8988T (cell line): ENCODE measurements around the gene KRTAP4-12.
"Not testable (repeated sequence)": the region's sequence is repeated elsewhere in the genome, so short reads cannot be mapped to it uniquely, and the experiment has no call there.

Experiments
- DNase-seq: peaks from one replicate; pipeline ENCODE4 v3.0.0; 2011

The KRTAP4-12 gene

DNA sequence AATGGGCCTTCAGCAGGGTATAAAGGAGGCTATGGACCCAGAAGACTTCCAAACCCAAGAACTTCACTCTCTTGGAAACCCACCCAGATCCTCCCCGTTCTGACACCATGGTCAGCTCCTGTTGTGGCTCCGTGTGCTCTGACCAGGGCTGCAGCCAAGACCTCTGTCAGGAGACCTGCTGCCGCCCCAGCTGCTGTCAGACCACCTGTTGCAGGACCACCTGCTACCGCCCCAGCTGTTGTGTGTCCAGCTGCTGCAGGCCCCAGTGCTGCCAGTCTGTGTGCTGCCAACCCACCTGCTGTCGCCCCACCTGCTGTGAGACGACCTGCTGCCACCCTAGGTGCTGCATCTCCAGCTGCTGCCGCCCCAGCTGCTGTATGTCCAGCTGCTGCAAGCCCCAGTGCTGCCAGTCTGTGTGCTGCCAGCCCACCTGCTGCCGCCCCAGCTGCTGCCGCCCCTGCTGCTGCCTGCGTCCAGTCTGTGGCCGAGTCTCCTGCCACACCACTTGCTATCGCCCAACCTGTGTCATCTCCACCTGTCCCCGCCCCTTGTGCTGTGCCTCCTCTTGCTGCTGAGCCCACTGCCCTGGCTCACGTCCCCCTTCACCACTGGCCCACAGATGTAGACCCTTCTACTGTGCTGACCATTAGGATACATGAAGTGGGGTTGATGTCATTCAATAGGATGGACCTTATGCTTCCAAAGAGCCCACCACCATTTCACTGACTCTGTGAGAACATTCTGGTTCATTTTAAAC lies 39.7 kb downstream of the KRTAP4-12 start, which contains the start of gene KRTAP4-7:
TSS of gene KRTAP4-7 (plus strand) at position 51 of the 757 bp plus-strand sequence. CDS start at position 108, 57 bp downstream.
- DNase-seq: not testable (repeated sequence)

GRCh38 chr17:41083427-41083826 lies 40.6 kb downstream of the KRTAP4-12 start:
- not testable (repeated sequence) for DNase-seq

DNA sequence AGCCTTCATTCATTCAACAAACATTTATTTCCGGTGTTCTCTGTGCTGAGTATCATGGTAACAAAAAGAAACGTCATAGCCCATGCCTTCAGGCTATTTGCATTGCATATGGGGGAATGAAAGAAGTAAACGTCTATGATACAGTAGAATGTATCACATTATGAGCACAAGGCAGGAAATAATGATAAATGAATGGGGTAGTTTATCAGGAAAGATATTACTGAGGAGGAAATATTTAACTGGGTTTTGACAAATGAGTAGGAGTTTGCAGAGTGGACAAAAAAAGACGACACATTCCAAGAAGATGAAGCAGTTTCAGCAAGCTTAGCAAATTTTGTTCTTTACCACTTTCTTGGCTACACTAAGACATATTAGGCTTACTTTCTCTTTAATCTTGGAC lies 41.4 kb downstream of the KRTAP4-12 start:
- DNase-seq: no peak

- DNase-seq: no peak
These were observed 47.2 kb downstream of the KRTAP4-12 start for GRCh38 chr17:41076788-41077187.

DNA sequence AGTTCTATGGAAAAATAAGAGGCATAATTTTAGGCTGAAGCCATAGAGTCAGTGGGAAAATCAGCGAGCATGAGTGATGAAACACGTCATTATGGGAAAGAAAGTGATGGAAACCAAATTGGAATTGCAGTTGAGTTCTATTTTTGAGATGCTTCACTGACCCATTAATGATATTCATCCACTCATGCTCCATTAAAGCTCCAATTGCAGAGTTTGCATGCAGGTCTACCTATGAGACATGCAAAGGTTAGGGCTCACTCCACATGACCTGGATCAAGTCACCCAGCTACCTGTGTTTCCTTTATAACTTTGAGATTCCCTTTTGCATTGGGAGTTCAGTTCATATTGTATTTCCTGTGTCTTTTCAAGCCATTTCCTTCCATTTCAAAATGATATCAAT lies 50.3 kb downstream of the KRTAP4-12 start:
- DNase-seq: no peak
